SK-N-MC (cell line): ENCODE data around the gene CTNND2.
A peak's percentile ranks its signal among the peaks of the same experiment; 100 is the strongest.

Experiments
- DNase-seq: peaks from one replicate; pipeline ENCODE4 v3.0.0-alpha.2; 2011; ENCODE audit warnings: low read depth, low spot score
- H3K27ac ChIP-seq: fragments of 200-600 bp; sonication (generic); 2 replicates; pipeline ENCODE4 v1.5.1; 2016; ENCODE audit warnings: mixed run types
- H3K36me3 ChIP-seq: fragments of 200-600 bp; sonication (generic); 2 replicates; pipeline ENCODE4 v1.6.1; 2017; ENCODE audit warnings: antibody characterized with exemption, low read length, mixed read lengths; ENCODE audit not compliant: insufficient read depth
- H3K4me3 ChIP-seq: fragments of 200-600 bp; sonication (generic); 2 replicates; pipeline ENCODE4 v1.5.1; 2016
- H3K9ac ChIP-seq: fragments of 200-600 bp; sonication (generic); 2 replicates; pipeline ENCODE4 v1.8.0; 2017; ENCODE audit warnings: mixed run types, mixed read lengths; ENCODE audit not compliant: insufficient read length
- H3K9me3 ChIP-seq: fragments of 200-600 bp; sonication (generic); 2 replicates; pipeline ENCODE4 v1.6.1; 2017; ENCODE audit warnings: low read depth, mild to moderate bottlenecking, antibody characterized with exemption, low read length, moderate library complexity, mixed read lengths
- EZH2 ChIP-seq: fragments of 200-600 bp; sonication (generic); IDR thresholded peaks from one replicate; pipeline ENCODE4 v1.6.1; 2017; ENCODE audit warnings: antibody characterized with exemption
- FOXP2 ChIP-seq: optimal IDR thresholded peaks from 2 replicates; pipeline ENCODE3; 2011; ENCODE audit warnings: mild to moderate bottlenecking, moderate library complexity; ENCODE audit not compliant: insufficient read depth; ENCODE audit errors: extremely low read length, control extremely low read depth
- POLR2AphosphoS5 ChIP-seq: IDR thresholded peaks from 2 replicates; pipeline ENCODE4 v1.6.1; 2012; ENCODE audit warnings: mild to moderate bottlenecking, low read depth, low read length, borderline replicate concordance

Gene CTNND2

GRCh38 chr5:11906497-11906896, 2.3 kb upstream of the CTNND2 start:
- no peaks in the 10 kb centered on the region for H3K9me3 ChIP-seq
- H3K9ac ChIP-seq: no peak overlapping the region
- no peaks in the 10 kb centered on the region for H3K36me3 ChIP-seq
- no peak for DNase-seq
- no peak overlapping the region for H3K27ac ChIP-seq
- TF ChIP-seq FOXP2: no peak
- no peak for TF ChIP-seq POLR2AphosphoS5
- TF ChIP-seq EZH2: no peak
- H3K4me3 ChIP-seq: no peak overlapping the region

GRCh38 chr5:11905206-11905605, 960 bp upstream of the CTNND2 start:
- no peak overlapping the region for H3K9ac ChIP-seq

DNA sequence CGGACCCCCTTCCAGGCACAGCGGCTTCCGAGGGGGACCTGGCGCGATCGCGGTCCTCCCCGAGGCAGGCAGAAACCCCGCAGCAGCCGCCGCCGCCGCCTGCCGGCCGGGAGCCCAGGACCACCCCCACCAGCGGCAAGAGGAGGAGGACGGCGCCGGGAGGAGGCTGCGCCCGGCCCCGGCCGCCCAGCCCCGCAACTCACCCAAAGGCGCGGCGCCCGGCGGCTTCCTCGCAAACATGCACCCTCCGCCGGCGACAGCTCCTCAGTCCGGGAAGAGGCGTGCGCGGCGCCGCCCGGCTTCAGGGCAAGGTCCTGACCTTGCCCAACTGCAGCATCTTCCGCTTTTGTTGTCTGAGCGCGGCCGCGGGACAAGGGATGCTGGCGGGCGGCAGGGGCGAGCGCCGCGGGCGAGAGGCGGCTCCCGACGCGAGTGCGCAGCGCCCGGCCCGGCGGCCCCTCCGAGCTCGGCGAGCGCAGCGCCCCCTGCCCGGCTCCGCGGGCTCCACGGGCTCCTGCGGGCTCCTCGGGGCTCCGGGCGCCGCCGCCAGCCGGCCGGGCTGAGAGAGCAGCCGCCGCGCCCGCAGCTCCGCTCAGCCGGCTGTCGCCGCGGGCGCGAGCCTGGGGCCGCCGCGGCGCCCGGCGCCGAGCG, 507 bp downstream of the CTNND2 start:
- Histone ChIP-seq H3K9ac (peak overlapping the region; percentile 49), H3K9me3 (no peaks in the 10 kb centered on the region), H3K4me3 (peak overlapping the region; percentile 86), H3K36me3 (no peaks in the 10 kb centered on the region), H3K27ac (no peak overlapping the region)
- TF ChIP-seq FOXP2 (no peak), POLR2AphosphoS5 (no peak), EZH2 (no peak)
- no peak for DNase-seq

More at GRCh38 chr5:11905206-11905605, 960 bp upstream of the CTNND2 start:
- TF ChIP-seq FOXP2: no peak
- TF ChIP-seq POLR2AphosphoS5: no peak
- no peak for TF ChIP-seq EZH2
- peak overlapping the region; percentile 75 for H3K4me3 ChIP-seq
- H3K27ac ChIP-seq: no peak overlapping the region
- no peaks in the 10 kb centered on the region for H3K9me3 ChIP-seq
- no peaks in the 10 kb centered on the region for H3K36me3 ChIP-seq
- no peak for DNase-seq

GRCh38 chr5:11903121-11903613, 1.1 kb downstream of the CTNND2 start:
- no peak for DNase-seq
- no peaks in the 10 kb centered on the region for H3K36me3 ChIP-seq
- H3K4me3 ChIP-seq: peak overlapping the region; percentile 86
- TF ChIP-seq EZH2: no peak
- no peak for TF ChIP-seq POLR2AphosphoS5
- TF ChIP-seq FOXP2: no peak
- peak overlapping the region; percentile 49 for H3K9ac ChIP-seq
- H3K27ac ChIP-seq: no peak overlapping the region
- H3K9me3 ChIP-seq: no peaks in the 10 kb centered on the region

DNA sequence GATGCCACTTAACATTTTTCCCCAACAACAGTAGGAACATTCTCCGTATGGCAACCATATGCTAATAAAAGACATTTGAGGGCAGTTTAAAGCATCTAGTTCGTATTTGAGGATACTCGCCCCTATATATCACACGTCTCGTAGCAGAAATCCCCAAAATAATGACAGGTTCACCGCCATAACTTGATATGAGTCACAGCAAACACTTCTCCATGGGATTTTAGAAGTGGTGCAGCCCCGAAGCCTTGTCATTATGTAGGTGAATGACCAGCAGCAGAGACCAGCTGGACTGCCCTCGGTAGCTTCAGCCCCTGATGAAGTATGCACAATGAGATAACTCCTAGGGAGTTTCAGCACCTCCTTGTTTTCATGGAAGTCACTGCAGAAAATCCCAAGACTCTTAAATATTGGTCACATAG, 2.0 kb downstream of the CTNND2 start:
- DNase-seq: no peak
- Histone ChIP-seq H3K27ac (no peak overlapping the region), H3K9me3 (no peaks in the 10 kb centered on the region), H3K9ac (no peak overlapping the region), H3K36me3 (no peaks in the 10 kb centered on the region; the same call in 1 of the 2 replicates), H3K4me3 (peak overlapping the region; percentile 86)
- TF ChIP-seq POLR2AphosphoS5 (no peak), EZH2 (no peak), FOXP2 (no peak)

DNA sequence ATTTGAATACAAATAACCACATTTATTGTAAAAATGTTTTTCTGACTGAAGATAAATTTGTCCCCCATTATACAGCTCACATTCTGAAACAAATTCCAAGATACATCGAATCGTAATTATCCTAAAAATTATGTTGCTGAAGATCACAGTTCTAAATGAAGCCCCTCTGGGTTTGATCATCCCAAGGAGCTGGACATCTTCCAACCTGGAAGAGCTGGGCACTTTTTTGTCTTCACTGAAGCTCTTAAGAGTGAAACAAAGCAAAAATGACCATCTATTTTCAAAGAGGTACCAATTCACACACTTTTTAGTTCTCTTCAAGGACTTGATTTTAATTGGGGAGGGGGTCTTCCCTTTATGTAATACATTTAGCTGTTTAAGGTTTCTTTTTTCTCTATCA, 5.5 kb downstream of the CTNND2 start:
- Histone ChIP-seq H3K9me3 (no peaks in the 10 kb centered on the region), H3K36me3 (peaks cover 5% of the 10 kb centered on the region; the same call in 1 of the 2 replicates), H3K9ac (no peak overlapping the region), H3K27ac (no peak overlapping the region), H3K4me3 (no peak overlapping the region)
- TF ChIP-seq EZH2 (no peak), POLR2AphosphoS5 (no peak), FOXP2 (no peak)
- no peak for DNase-seq

DNA sequence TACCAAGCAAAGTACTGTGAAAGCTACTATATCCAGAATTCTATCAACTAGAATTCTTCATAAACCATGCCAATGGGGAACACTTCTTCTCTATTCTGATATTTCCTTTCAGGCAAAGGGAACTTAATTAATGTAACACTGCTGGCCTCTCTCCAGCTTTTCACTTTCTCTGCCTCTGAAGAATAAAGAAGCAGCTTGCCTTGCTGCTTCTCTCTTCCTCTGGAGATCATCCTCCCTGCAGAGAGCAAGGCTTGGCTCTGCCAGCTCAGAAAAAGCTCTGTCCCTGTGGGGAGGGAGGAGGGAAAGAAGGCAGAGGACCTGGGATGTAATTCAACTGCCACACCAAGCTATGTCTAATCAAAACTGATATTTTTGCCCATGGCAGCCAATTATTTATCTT, 6.5 kb downstream of the CTNND2 start:
- Histone ChIP-seq H3K4me3 (0 out of 2 replicates have a peak overlapping the region, but pooled peaks have one; percentile 6), H3K9me3 (no peaks in the 10 kb centered on the region), H3K27ac (peak overlapping the region; percentile 4; the same call in 1 of the 2 replicates), H3K36me3 (peaks cover 5% of the 10 kb centered on the region; the same call in 1 of the 2 replicates), H3K9ac (no peak overlapping the region)
- no peak for DNase-seq
- TF ChIP-seq EZH2 (no peak), FOXP2 (no peak), POLR2AphosphoS5 (no peak)

GRCh38 chr5:11894992-11895391, 9.3 kb downstream of the CTNND2 start:
- TF ChIP-seq EZH2: no peak
- TF ChIP-seq FOXP2: no peak
- TF ChIP-seq POLR2AphosphoS5: no peak
- Histone ChIP-seq H3K36me3 (peaks cover 5% of the 10 kb centered on the region; the same call in 1 of the 2 replicates), H3K4me3 (no peak overlapping the region), H3K9ac (no peak overlapping the region), H3K9me3 (no peaks in the 10 kb centered on the region), H3K27ac (no peak overlapping the region)
- no peak for DNase-seq
